HG03066 (cell line): Measurements from ENCODE around the gene CCDC85A.
A peak's percentile ranks its signal among the peaks of the same experiment; 100 is the strongest.
"Not testable (repeated sequence)": the region's sequence is repeated elsewhere in the genome, so short reads cannot be mapped to it uniquely, and the experiment has no call there.

ENCODE experiments used
- ATAC-seq: cut with Tn5 transposase; IDR thresholded peaks from one replicate; pipeline ENCODE4 v1.9.1; 2021; ENCODE audit warnings: low read depth; ENCODE audit not compliant: unreplicated experiment

CCDC85A gene

GRCh38 chr2:56183643-56184499 lies at the start of gene CCDC85A:
Gene CCDC85A, plus strand, starts transcription at chr2:56183990. Its CDS starts 635 bp downstream, at chr2:56184625.
- ATAC-seq, result peak; percentile 94

GRCh38 chr2:56134861-56135260 lies 48.9 kb upstream of the CCDC85A start:
- no peak for ATAC-seq

GRCh38 chr2:56142497-56143061 lies 41.2 kb upstream of the CCDC85A start:
- not testable (repeated sequence) for ATAC-seq

GRCh38 chr2:56147907-56148306 lies 35.9 kb upstream of the CCDC85A start:
- ATAC-seq, result no peak

- no peak for ATAC-seq
Measured at GRCh38 chr2:56148825-56149224, 35.0 kb upstream of the CCDC85A start.

GRCh38 chr2:56151841-56152240 lies 31.9 kb upstream of the CCDC85A start:
- no peak for ATAC-seq

GRCh38 chr2:56155188-56155587 lies 28.6 kb upstream of the CCDC85A start:
- no peak for ATAC-seq

GRCh38 chr2:56159875-56160274 lies 23.9 kb upstream of the CCDC85A start:
- ATAC-seq, result not testable (repeated sequence)

- no peak for ATAC-seq
Measured at GRCh38 chr2:56167616-56168562, 15.9 kb upstream of the CCDC85A start.

GRCh38 chr2:56169521-56169920 lies 14.3 kb upstream of the CCDC85A start:
- ATAC-seq, result no peak

- ATAC-seq, result no peak
Measured at GRCh38 chr2:56170504-56170903, 13.3 kb upstream of the CCDC85A start.

- ATAC-seq, result no peak
Measured at GRCh38 chr2:56170988-56171387, 12.8 kb upstream of the CCDC85A start.

- ATAC-seq, result no peak
Measured at GRCh38 chr2:56175779-56176178, 8.0 kb upstream of the CCDC85A start.

- no peak for ATAC-seq
Measured at GRCh38 chr2:56177420-56178220, 6.2 kb upstream of the CCDC85A start.

GRCh38 chr2:56179931-56180330 lies 3.9 kb upstream of the CCDC85A start:
- ATAC-seq, result no peak

GRCh38 chr2:56182420-56182819 lies 1.4 kb upstream of the CCDC85A start:
- no peak for ATAC-seq

GRCh38 chr2:56184500-56185011 lies 766 bp downstream of the CCDC85A start:
- ATAC-seq, result no peak

GRCh38 chr2:56185101-56185581 lies 1.4 kb downstream of the CCDC85A start:
- no peak for ATAC-seq

- no peak for ATAC-seq
Measured at GRCh38 chr2:56185582-56186046, 1.8 kb downstream of the CCDC85A start.

GRCh38 chr2:56191617-56192016 lies 7.8 kb downstream of the CCDC85A start:
- no peak for ATAC-seq
